ENCODE data around the gene ATP5ME.

Gene ATP5ME

GRCh38 chr4:658681-659667, 15.1 kb downstream of the ATP5ME start:
- TF ChIP-seq EGR1 (IDR thresholded peaks at IDR 0.05) (no peak), REST (IDR thresholded peaks at IDR 0.05; ENCODE audit: low read depth) (no peak), NFIC (IDR thresholded peaks at IDR 0.05) (no peak), TEAD4 (IDR thresholded peaks at IDR 0.05) (no peak), MAX (IDR thresholded peaks at IDR 0.05) (no peak), TCF12 (IDR thresholded peaks at IDR 0.05; ENCODE audit: low read depth) (no peak), RAD21 (IDR thresholded peaks at IDR 0.05; ENCODE audit: low read depth) (no peak), EP300 (IDR thresholded peaks at IDR 0.05; ENCODE audit: borderline replicate concordance) (no peak), TAF1 (IDR thresholded peaks at IDR 0.05; ENCODE audit: low read depth) (no peak), CREB1 (IDR thresholded peaks at IDR 0.05; ENCODE audit: low read depth) (no peak), USF1 (IDR thresholded peaks at IDR 0.05) (no peak), CEBPB (IDR thresholded peaks at IDR 0.05) (no peak), ZBTB7A (IDR thresholded peaks at IDR 0.05; ENCODE audit: low read depth) (no peak)

- TF ChIP-seq EGR1 (IDR thresholded peaks at IDR 0.05) = no peak
- TF ChIP-seq EP300 (IDR thresholded peaks at IDR 0.05; ENCODE audit: borderline replicate concordance) = no peak
- no peak for TF ChIP-seq RAD21 (IDR thresholded peaks at IDR 0.05; ENCODE audit: low read depth)
- TF ChIP-seq NFIC (IDR thresholded peaks at IDR 0.05) = no peak
- TF ChIP-seq CEBPB (IDR thresholded peaks at IDR 0.05) = no peak
- no peak for TF ChIP-seq FOXM1 (IDR thresholded peaks at IDR 0.05; ENCODE audit: borderline replicate concordance, low read depth)
- no peak for TF ChIP-seq USF1 (IDR thresholded peaks at IDR 0.05)
- no peak for TF ChIP-seq MAX (IDR thresholded peaks at IDR 0.05)
- TF ChIP-seq REST (IDR thresholded peaks at IDR 0.05; ENCODE audit: low read depth) = no peak
- TF ChIP-seq CREB1 (IDR thresholded peaks at IDR 0.05; ENCODE audit: low read depth) = no peak
- no peak for TF ChIP-seq TCF12 (IDR thresholded peaks at IDR 0.05; ENCODE audit: low read depth)
- TF ChIP-seq YY1 (IDR thresholded peaks at IDR 0.05; ENCODE audit: low read depth) = no peak
- no peak for TF ChIP-seq TEAD4 (IDR thresholded peaks at IDR 0.05)
- no peak for TF ChIP-seq TAF1 (IDR thresholded peaks at IDR 0.05; ENCODE audit: low read depth)
- no peak for TF ChIP-seq ZBTB7A (IDR thresholded peaks at IDR 0.05; ENCODE audit: low read depth)
These were observed 16.0 kb downstream of the ATP5ME start for GRCh38 chr4:657834-658667.

- TF ChIP-seq REST (IDR thresholded peaks at IDR 0.05; ENCODE audit: low read depth) (no peak), TAF1 (IDR thresholded peaks at IDR 0.05; ENCODE audit: low read depth) (no peak), MAX (IDR thresholded peaks at IDR 0.05) (no peak), CEBPB (IDR thresholded peaks at IDR 0.05) (no peak), FOXM1 (IDR thresholded peaks at IDR 0.05; ENCODE audit: borderline replicate concordance, low read depth) (no peak)
These were observed 16.7 kb downstream of the ATP5ME start for GRCh38 chr4:657338-657833.

Data from Ishikawa (cell line).